ENCODE data around the gene AADACL2.

AADACL2 gene

GRCh38 chr3:151795276-151795675 is 61.5 kb downstream of the AADACL2 start:
- DNase-seq (ENCODE audit: extremely low spot score, insufficient read length, low read depth), result no peak
- FAIRE-seq, result no peak

DNA sequence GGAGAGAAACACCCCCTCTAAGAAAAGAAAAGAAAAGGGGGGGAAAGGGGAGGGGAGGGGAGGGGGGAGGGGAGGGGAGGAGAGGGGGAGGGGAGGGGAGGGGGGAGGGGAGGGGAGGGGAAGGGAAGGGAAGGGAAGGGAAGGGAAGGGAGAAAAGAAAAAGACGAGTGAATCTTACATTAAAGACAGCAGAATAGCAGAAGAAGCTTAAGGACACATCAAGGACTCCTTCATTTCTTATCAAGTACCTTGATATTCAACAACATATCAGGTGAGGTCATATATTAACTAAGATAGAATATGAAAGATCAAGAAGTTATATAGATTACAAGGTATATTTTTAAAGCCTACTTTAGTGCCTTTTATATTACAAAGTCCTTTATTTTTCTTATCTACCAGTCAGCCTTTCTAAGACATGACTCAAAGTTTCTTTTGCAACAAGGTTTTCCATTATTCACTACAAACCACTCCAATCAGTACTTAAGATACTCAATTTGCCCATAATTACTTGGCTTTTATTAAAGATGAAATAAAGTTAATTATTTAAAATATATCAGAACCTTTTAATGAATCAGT is 62.5 kb downstream of the AADACL2 start:
- no peak for FAIRE-seq
- no peak for DNase-seq (ENCODE audit: extremely low spot score, insufficient read length, low read depth)

GRCh38 chr3:151798466-151798865 is 64.7 kb downstream of the AADACL2 start:
- DNase-seq (ENCODE audit: extremely low spot score, insufficient read length, low read depth) (no peak), FAIRE-seq (peak; percentile 15)

DNA sequence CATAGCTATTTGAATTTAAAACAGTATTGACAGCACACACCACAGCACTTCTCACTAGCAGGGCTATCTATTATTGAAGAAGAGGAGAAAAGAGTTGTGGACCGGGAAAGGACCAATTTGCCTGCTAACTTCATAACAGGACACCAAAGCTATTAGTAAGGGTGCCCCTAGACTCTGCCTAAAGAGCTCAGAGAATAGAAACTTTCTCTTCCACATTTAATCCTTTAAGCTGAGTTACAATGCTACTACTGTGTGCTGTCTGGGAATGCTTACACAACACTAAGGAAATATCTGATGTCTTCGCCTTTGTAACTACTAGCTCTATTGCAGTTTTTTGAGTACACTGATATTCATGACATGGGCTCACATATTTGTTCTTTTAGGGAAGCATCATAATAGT is 66.7 kb downstream of the AADACL2 start:
- no peak for FAIRE-seq
- no peak for DNase-seq (ENCODE audit: extremely low spot score, insufficient read length, low read depth)

GRCh38 chr3:151804267-151804666 is 70.5 kb downstream of the AADACL2 start:
- no peak for DNase-seq (ENCODE audit: extremely low spot score, insufficient read length, low read depth)
- FAIRE-seq, result no peak

DNA sequence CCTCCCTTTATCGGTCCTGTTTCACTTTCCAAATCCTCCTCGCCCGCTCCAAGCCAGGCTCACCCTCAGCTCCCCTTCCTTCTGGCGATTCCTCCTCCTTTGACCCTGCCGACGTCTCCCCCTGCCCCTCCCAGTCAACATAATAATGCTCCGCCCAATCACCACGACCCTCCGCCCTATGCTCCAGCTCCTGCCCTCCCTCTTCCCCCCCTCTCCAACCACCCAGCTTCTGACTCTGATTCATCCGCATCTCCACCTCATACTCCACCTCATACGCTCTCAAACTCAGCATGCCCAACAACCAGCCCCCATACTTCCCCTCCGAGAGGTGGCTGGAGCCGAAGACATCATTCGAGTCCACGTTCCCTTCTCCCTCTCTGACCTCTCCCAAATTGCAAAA is 73.1 kb downstream of the AADACL2 start:
- FAIRE-seq (no peak), DNase-seq (ENCODE audit: extremely low spot score, insufficient read length, low read depth) (no peak)
